ENCODE data around the gene TXN2.
"Not testable (repeated sequence)": the region's sequence is repeated elsewhere in the genome, so short reads cannot be mapped to it uniquely, and the experiment has no call there.

Gene TXN2

GRCh38 chr22:36431977-36432376, 49.5 kb downstream of the TXN2 start:
- no peak for DNase-seq (ENCODE audit: low read depth in 2 of 2)

GRCh38 chr22:36430863-36431262, 50.6 kb downstream of the TXN2 start:
- no peak for DNase-seq (ENCODE audit: low read depth in 2 of 2)

- DNase-seq (ENCODE audit: low read depth in 2 of 2) = not testable (repeated sequence)
These were observed 53.5 kb downstream of the TXN2 start for GRCh38 chr22:36427952-36428351.

- DNase-seq (ENCODE audit: low read depth in 2 of 2) = no peak
These were observed 55.4 kb downstream of the TXN2 start for GRCh38 chr22:36425977-36426523.

GRCh38 chr22:36424901-36425579, 56.4 kb downstream of the TXN2 start:
- no peak for DNase-seq (ENCODE audit: low read depth in 2 of 2)

GRCh38 chr22:36424466-36424865, 57.0 kb downstream of the TXN2 start:
- not testable (repeated sequence) for DNase-seq (ENCODE audit: low read depth in 2 of 2)

GRCh38 chr22:36423461-36424404, 57.7 kb downstream of the TXN2 start:
- no peak for DNase-seq (ENCODE audit: low read depth in 2 of 2)

- DNase-seq (ENCODE audit: low read depth in 2 of 2) = no peak
These were observed 59.0 kb downstream of the TXN2 start for GRCh38 chr22:36422287-36423014.

- no peak for DNase-seq (ENCODE audit: low read depth in 2 of 2)
These were observed 61.2 kb downstream of the TXN2 start for GRCh38 chr22:36419912-36420882.

- DNase-seq (ENCODE audit: low read depth in 2 of 2) = no peak
These were observed 62.1 kb downstream of the TXN2 start for GRCh38 chr22:36419177-36419911.

- DNase-seq (ENCODE audit: low read depth in 2 of 2) = no peak
These were observed 64.2 kb downstream of the TXN2 start for GRCh38 chr22:36417281-36417686.
